Measurements from ENCODE around the gene USP9X.

Gene USP9X

GRCh38 chrX:41137589-41137988 is 52.3 kb downstream of the USP9X start:
- TF ChIP-seq CTCF (conservative IDR thresholded peaks at IDR 0.05; ENCODE audit: low read depth, low read length): no peak; the same call in 1 of the 2 replicates
- Histone ChIP-seq H4K20me1 (ENCODE audit: insufficient read depth) (no peaks in the 10 kb centered on the region), H3K27ac (no peak overlapping the region), H3K4me3 (IDR thresholded peaks at IDR 0.05; ENCODE audit: insufficient read depth, low read depth, low read length) (no peak overlapping the region), H3K9ac (no peak overlapping the region), H3K4me2 (no peak overlapping the region), H3K36me3 (ENCODE audit: insufficient read depth) (0 out of 2 replicates have a peak, but pooled peaks cover 4% of the 10 kb centered on the region), H3K27me3 (ENCODE audit: insufficient read depth, low read depth) (no peaks in the 10 kb centered on the region), H2AFZ (ENCODE audit: low read depth) (no peak overlapping the region), H3K79me2 (ENCODE audit: insufficient read depth, low read depth) (no peaks in the 10 kb centered on the region; the same call in 1 of the 2 replicates), H3K4me1 (ENCODE audit: low read depth, poor library complexity, severe bottlenecking) (no peaks in the 10 kb centered on the region)

- Histone ChIP-seq H4K20me1 (ENCODE audit: insufficient read depth) (no peaks in the 10 kb centered on the region), H3K9ac (no peak overlapping the region), H3K36me3 (ENCODE audit: insufficient read depth) (no peaks in the 10 kb centered on the region), H3K27me3 (ENCODE audit: insufficient read depth, low read depth) (no peaks in the 10 kb centered on the region), H2AFZ (ENCODE audit: low read depth) (no peak overlapping the region), H3K4me1 (ENCODE audit: low read depth, poor library complexity, severe bottlenecking) (peaks cover 9% of the 10 kb centered on the region), H3K4me3 (IDR thresholded peaks at IDR 0.05; ENCODE audit: insufficient read depth, low read depth, low read length) (no peak overlapping the region), H3K27ac (no peak overlapping the region), H3K4me2 (no peak overlapping the region), H3K79me2 (ENCODE audit: insufficient read depth, low read depth) (no peaks in the 10 kb centered on the region)
- TF ChIP-seq CTCF (conservative IDR thresholded peaks at IDR 0.05; ENCODE audit: low read depth, low read length): no peak
Measured at GRCh38 chrX:41142130-41142910, 57.1 kb downstream of the USP9X start.

DNA sequence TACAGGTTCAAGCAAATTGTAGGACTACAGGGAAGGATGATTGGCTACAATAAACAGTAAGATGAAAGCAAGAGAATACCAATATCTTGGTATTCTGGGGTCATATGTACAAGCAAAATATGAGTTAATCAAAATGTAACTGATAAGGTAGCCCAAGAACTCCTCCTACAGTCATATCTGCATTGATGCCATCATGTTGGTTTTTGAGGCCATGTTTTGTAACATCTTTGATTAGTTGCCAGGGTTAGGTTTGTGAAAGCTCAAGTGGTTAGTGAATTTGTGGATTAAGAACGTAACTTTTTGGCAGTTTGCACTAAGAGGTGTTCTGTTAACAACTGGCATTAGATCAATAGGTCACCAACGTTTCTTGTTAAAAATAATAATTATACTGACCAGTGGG is 59.6 kb downstream of the USP9X start:
- Histone ChIP-seq H4K20me1 (ENCODE audit: insufficient read depth) (no peaks in the 10 kb centered on the region), H3K4me3 (IDR thresholded peaks at IDR 0.05; ENCODE audit: insufficient read depth, low read depth, low read length) (no peak overlapping the region), H3K9ac (no peak overlapping the region), H3K27me3 (ENCODE audit: insufficient read depth, low read depth) (no peaks in the 10 kb centered on the region), H2AFZ (ENCODE audit: low read depth) (no peak overlapping the region), H3K4me1 (ENCODE audit: low read depth, poor library complexity, severe bottlenecking) (peaks cover 9% of the 10 kb centered on the region), H3K79me2 (ENCODE audit: insufficient read depth, low read depth) (no peaks in the 10 kb centered on the region), H3K4me2 (no peak overlapping the region), H3K36me3 (ENCODE audit: insufficient read depth) (no peaks in the 10 kb centered on the region), H3K27ac (no peak overlapping the region)
- TF ChIP-seq CTCF (conservative IDR thresholded peaks at IDR 0.05; ENCODE audit: low read depth, low read length): no peak

- Histone ChIP-seq H3K27me3 (ENCODE audit: insufficient read depth, low read depth) (no peaks in the 10 kb centered on the region), H3K4me1 (ENCODE audit: low read depth, poor library complexity, severe bottlenecking) (peaks cover 12% of the 10 kb centered on the region), H3K27ac (no peak overlapping the region), H3K9ac (no peak overlapping the region), H2AFZ (ENCODE audit: low read depth) (no peak overlapping the region), H3K4me2 (no peak overlapping the region), H4K20me1 (ENCODE audit: insufficient read depth) (no peaks in the 10 kb centered on the region), H3K79me2 (ENCODE audit: insufficient read depth, low read depth) (no peaks in the 10 kb centered on the region), H3K36me3 (ENCODE audit: insufficient read depth) (no peaks in the 10 kb centered on the region), H3K4me3 (IDR thresholded peaks at IDR 0.05; ENCODE audit: insufficient read depth, low read depth, low read length) (no peak overlapping the region)
- TF ChIP-seq CTCF (conservative IDR thresholded peaks at IDR 0.05; ENCODE audit: low read depth, low read length): no peak
Measured at GRCh38 chrX:41145920-41146608, 60.8 kb downstream of the USP9X start.

Data from KMS-11 (cell line).